ENCODE data around the gene SYNC. TPM values are rescaled to one million over a fixed set of nuclear protein-coding genes. Genes with fewer than 3 reads are reported as not detected.

SYNC gene
- total and polyA plus RNA-seq, 9 of the 15 experiments (the other 6 are each of a cell fraction or from before 2014, with no cell fraction given): 0.49 to 1.1 (median 0.87) TPM

DNA sequence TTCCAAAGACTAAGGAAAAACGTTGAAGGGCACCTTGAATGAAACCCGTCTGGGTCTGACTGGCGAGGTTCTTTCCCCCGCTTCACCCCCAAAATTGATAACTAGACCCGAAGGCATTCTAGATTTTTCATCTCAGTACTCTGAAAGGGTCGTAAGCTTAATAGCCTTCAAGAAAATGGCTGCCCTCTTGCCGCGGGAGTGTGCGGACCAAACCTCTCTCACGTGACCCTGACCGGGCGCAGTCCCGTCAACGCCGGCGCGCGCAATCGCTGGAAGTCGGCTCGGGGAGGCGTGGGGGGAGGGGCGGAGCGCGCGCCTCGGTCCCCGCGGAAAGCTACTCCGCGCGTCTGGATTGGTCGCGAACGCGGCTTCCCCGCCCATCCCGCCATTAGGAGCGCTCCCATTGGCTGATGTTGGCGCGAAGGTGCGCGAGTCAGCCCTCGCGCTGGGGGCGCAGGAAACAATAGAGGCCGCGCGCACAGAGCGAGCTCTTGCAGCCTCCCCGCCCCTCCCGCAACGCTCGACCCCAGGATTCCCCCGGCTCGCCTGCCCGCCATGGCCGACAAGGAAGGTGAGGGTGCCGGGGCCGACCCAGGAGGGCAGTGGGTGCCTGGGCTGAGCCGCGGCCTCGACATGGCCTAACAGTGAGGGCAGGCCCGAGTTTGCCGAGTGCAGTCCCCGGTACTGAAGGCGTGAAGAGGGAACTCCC lies 51.7 kb downstream of the SYNC start, which contains the start of gene RBBP4 (continued):
- TF ChIP-seq, protein P1, sequence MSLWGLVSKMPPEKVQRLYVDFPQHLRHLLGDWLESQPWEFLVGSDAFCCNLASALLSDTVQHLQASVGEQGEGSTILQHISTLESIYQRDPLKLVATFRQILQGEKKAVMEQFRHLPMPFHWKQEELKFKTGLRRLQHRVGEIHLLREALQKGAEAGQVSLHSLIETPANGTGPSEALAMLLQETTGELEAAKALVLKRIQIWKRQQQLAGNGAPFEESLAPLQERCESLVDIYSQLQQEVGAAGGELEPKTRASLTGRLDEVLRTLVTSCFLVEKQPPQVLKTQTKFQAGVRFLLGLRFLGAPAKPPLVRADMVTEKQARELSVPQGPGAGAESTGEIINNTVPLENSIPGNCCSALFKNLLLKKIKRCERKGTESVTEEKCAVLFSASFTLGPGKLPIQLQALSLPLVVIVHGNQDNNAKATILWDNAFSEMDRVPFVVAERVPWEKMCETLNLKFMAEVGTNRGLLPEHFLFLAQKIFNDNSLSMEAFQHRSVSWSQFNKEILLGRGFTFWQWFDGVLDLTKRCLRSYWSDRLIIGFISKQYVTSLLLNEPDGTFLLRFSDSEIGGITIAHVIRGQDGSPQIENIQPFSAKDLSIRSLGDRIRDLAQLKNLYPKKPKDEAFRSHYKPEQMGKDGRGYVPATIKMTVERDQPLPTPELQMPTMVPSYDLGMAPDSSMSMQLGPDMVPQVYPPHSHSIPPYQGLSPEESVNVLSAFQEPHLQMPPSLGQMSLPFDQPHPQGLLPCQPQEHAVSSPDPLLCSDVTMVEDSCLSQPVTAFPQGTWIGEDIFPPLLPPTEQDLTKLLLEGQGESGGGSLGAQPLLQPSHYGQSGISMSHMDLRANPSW (CRISPR knock-in tag; IDR thresholded peaks at IDR 0.05): 0 out of 2 replicates have a peak, but pooled peaks have one; percentile 88
- no peak for TF ChIP-seq TBL1XR1 (IDR thresholded peaks at IDR 0.05; ENCODE audit: low read length in 2 of 2)
- no peak for TF ChIP-seq MAFK (IDR thresholded peaks at IDR 0.05; ENCODE audit: low read length)
- TF ChIP-seq ZNF146 (CRISPR knock-in tag; IDR thresholded peaks at IDR 0.05; ENCODE audit: unreplicated experiment): peak; percentile 42
- TF ChIP-seq EGR1 (conservative IDR thresholded peaks at IDR 0.05): peak; percentile 68
- TF ChIP-seq RBM15 (IDR thresholded peaks at IDR 0.05; ENCODE audit: insufficient read depth, low read length): no peak
- peak; percentile 65; the same call in 1 of the 2 replicates for TF ChIP-seq ZNF253 (CRISPR knock-in tag; conservative IDR thresholded peaks at IDR 0.05)
- peak; percentile 96 for TF ChIP-seq ZNF311 (CRISPR knock-in tag; IDR thresholded peaks at IDR 0.05)
- peak; percentile 74 for TF ChIP-seq KDM5B (IDR thresholded peaks at IDR 0.05; ENCODE audit: insufficient replicate concordance, low read depth, low read length)
- peak; percentile 75 for TF ChIP-seq GATAD2A (IDR thresholded peaks at IDR 0.05)
- peak; percentile 97 for TF ChIP-seq ZNF76 (CRISPR knock-in tag; IDR thresholded peaks at IDR 0.05; ENCODE audit: borderline replicate concordance)
- peak; percentile 77 for TF ChIP-seq SIN3B (IDR thresholded peaks at IDR 0.05; ENCODE audit: low read depth)
- peak; percentile 65 for TF ChIP-seq ZKSCAN3 (CRISPR knock-in tag; IDR thresholded peaks at IDR 0.05)
- TF ChIP-seq GABPA (tag; conservative IDR thresholded peaks at IDR 0.05; ENCODE audit: low read depth): peak; percentile 94
- TF ChIP-seq CBX3 (IDR thresholded peaks at IDR 0.05; ENCODE audit: borderline replicate concordance in 1 of 2, low read length in 2 of 2): no peak; a peak in 2 of 3 replicates
- TF ChIP-seq, protein P2, sequence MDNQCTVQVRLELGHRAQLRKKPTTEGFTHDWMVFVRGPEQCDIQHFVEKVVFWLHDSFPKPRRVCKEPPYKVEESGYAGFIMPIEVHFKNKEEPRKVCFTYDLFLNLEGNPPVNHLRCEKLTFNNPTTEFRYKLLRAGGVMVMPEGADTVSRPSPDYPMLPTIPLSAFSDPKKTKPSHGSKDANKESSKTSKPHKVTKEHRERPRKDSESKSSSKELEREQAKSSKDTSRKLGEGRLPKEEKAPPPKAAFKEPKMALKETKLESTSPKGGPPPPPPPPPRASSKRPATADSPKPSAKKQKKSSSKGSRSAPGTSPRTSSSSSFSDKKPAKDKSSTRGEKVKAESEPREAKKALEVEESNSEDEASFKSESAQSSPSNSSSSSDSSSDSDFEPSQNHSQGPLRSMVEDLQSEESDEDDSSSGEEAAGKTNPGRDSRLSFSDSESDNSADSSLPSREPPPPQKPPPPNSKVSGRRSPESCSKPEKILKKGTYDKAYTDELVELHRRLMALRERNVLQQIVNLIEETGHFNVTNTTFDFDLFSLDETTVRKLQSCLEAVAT (IDR thresholded peaks at IDR 0.05): peak in 1 of 2 experiments; percentile 23; a peak in 1 of 4 replicates
- TF ChIP-seq TFAM (CRISPR knock-in tag; conservative IDR thresholded peaks at IDR 0.05): no peak
- TF ChIP-seq, protein P3, sequence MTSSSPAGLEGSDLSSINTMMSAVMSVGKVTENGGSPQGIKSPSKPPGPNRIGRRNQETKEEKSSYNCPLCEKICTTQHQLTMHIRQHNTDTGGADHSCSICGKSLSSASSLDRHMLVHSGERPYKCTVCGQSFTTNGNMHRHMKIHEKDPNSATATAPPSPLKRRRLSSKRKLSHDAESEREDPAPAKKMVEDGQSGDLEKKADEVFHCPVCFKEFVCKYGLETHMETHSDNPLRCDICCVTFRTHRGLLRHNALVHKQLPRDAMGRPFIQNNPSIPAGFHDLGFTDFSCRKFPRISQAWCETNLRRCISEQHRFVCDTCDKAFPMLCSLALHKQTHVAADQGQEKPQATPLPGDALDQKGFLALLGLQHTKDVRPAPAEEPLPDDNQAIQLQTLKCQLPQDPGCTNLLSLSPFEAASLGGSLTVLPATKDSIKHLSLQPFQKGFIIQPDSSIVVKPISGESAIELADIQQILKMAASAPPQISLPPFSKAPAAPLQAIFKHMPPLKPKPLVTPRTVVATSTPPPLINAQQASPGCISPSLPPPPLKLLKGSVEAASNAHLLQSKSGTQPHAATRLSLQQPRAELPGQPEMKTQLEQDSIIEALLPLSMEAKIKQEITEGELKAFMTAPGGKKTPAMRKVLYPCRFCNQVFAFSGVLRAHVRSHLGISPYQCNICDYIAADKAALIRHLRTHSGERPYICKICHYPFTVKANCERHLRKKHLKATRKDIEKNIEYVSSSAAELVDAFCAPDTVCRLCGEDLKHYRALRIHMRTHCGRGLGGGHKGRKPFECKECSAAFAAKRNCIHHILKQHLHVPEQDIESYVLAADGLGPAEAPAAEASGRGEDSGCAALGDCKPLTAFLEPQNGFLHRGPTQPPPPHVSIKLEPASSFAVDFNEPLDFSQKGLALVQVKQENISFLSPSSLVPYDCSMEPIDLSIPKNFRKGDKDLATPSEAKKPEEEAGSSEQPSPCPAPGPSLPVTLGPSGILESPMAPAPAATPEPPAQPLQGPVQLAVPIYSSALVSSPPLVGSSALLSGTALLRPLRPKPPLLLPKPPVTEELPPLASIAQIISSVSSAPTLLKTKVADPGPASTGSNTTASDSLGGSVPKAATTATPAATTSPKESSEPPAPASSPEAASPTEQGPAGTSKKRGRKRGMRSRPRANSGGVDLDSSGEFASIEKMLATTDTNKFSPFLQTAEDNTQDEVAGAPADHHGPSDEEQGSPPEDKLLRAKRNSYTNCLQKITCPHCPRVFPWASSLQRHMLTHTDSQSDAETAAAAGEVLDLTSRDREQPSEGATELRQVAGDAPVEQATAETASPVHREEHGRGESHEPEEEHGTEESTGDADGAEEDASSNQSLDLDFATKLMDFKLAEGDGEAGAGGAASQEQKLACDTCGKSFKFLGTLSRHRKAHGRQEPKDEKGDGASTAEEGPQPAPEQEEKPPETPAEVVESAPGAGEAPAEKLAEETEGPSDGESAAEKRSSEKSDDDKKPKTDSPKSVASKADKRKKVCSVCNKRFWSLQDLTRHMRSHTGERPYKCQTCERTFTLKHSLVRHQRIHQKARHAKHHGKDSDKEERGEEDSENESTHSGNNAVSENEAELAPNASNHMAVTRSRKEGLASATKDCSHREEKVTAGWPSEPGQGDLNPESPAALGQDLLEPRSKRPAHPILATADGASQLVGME (CRISPR knock-in tag; IDR thresholded peaks at IDR 0.05): peak; percentile 97
- no peak for TF ChIP-seq EZH2 (IDR thresholded peaks at IDR 0.05; ENCODE audit: borderline replicate concordance, low read depth, low read length)

Measured in K562 (cell line).